Adipocyte (in vitro differentiated cells): Measurements from ENCODE around the gene SLC26A4.

Experiments used
- DNase-seq: peaks from one replicate; pipeline ENCODE4 v3.0.0-alpha.2; 2015; ENCODE audit warnings: low read depth
- H3K27me3 ChIP-seq: replicated peaks from 2 replicates; pipeline ENCODE4 v1.7.0; 2013; ENCODE audit warnings: mild to moderate bottlenecking, low read length, moderate library complexity; ENCODE audit not compliant: control insufficient read depth, insufficient read depth
- H3K36me3 ChIP-seq: 2 replicates; pipeline ENCODE4 v1.7.0; 2013; ENCODE audit warnings: low read length, mild to moderate bottlenecking, moderate library complexity; ENCODE audit not compliant: control insufficient read depth, insufficient read depth, severe bottlenecking
- H3K4me1 ChIP-seq: 2 replicates; pipeline ENCODE4 v1.7.0; 2013; ENCODE audit warnings: mild to moderate bottlenecking, low read length, moderate library complexity; ENCODE audit not compliant: control insufficient read depth, insufficient read depth
- H3K4me3 ChIP-seq: 2 replicates; pipeline ENCODE4 v1.7.0; 2013; ENCODE audit warnings: mild to moderate bottlenecking, low read length, moderate library complexity
- H3K9ac ChIP-seq: 2 replicates; pipeline ENCODE4 v1.7.0; 2013; ENCODE audit warnings: mild to moderate bottlenecking, low read length, moderate library complexity
- H3K9me3 ChIP-seq: 2 replicates; pipeline ENCODE4 v1.7.0; 2013; ENCODE audit warnings: mild to moderate bottlenecking, low read length, moderate library complexity; ENCODE audit not compliant: control insufficient read depth

The SLC26A4 gene

DNA sequence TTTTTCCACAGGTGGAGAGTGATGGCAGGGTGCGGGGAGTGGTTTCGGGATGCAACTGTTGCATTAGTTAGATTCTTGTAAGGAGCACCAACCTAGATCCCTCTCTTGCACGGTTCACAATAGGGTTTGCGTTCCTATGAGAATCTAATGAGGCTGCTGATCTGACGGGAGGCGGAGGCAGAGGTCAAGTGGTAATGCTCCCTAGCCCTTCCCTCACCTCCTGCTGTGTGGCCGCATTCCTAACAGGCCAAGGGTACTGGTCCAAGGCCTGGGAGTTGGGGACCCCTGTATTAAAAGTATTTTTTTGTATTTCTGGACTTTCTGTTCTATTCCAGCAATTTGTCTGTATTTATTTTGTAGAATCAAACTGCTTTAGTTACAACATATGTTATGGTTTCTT is 90.5 kb downstream of the SLC26A4 start:
- Histone ChIP-seq H3K4me3 (no peak overlapping the region), H3K4me1 (peaks cover 1% of the 10 kb centered on the region), H3K27me3 (no peaks in the 10 kb centered on the region), H3K9me3 (no peaks in the 10 kb centered on the region), H3K9ac (no peak overlapping the region), H3K36me3 (peaks cover 64% of the 10 kb centered on the region)
- DNase-seq = no peak

DNA sequence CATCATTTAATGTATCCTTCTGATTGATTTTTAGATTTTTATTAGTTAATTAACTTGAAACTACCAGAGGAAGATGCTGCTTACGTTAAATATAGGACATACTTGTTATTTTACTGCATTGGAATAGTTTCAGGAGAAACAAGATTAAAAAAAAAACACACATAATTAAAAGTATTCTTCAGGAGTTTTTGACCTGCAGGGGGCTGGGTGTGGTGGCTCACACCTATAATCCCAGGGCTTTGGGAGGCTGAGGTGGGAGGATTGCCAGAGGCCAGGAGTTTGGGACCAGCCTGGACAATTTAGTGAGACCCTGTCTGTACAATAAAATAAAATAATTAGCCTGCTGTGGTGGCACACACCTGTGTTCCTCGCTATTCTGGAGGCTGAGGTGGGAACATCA is 94.0 kb downstream of the SLC26A4 start:
- Histone ChIP-seq H3K4me3 (no peak overlapping the region), H3K9me3 (no peaks in the 10 kb centered on the region), H3K9ac (no peak overlapping the region), H3K27me3 (no peaks in the 10 kb centered on the region), H3K4me1 (no peaks in the 10 kb centered on the region), H3K36me3 (peaks cover 92% of the 10 kb centered on the region)
- DNase-seq = no peak

DNA sequence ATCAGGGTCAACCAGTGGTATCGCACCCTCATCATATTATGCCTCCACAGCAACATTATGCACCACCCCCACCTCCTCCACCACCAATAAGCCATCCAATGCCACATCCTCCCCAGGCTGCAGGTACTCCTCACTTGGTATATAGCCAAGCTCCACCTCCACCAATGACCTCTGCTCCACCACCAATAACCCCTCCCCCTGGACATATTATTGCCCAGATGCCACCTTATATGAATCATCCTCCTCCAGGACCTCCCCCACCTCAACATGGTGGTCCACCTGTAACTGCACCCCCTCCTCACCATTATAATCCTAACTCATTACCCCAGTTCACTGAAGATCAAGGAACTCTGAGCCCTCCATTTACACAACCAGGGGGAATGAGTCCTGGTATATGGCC is 98.0 kb downstream of the SLC26A4 start:
- DNase-seq = no peak
- Histone ChIP-seq H3K36me3 (peaks cover 70% of the 10 kb centered on the region), H3K4me3 (no peak overlapping the region), H3K9me3 (no peaks in the 10 kb centered on the region), H3K9ac (no peak overlapping the region), H3K27me3 (no peaks in the 10 kb centered on the region), H3K4me1 (no peaks in the 10 kb centered on the region)

DNA sequence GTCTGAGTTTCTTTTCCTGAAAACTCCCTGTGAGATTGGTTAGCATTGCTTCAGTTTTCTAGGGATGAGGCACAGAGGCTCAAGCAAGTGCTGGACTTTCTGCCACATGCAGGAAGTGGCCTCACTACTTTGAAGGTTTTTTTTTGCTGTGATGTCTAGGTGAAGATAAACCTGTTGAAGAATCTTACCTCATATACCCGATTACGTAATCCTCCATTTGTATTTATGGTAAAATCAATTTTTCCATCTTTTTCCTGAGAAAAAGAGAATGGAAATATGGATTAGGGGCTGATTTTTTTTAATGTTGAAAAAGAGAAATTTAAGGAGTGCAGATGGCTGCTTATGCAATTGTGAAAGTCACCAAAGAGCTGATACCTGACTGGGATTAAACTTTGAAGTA is 106.8 kb downstream of the SLC26A4 start:
- H3K9me3 ChIP-seq = no peaks in the 10 kb centered on the region
- no peak for DNase-seq
- H3K9ac ChIP-seq = no peak overlapping the region
- no peak overlapping the region for H3K4me3 ChIP-seq
- no peaks in the 10 kb centered on the region for H3K4me1 ChIP-seq
- H3K36me3 ChIP-seq = no peaks in the 10 kb centered on the region
- H3K27me3 ChIP-seq = no peaks in the 10 kb centered on the region
